Loucy (cell line): ENCODE measurements around the gene UTP11.

Experiments used
- H2AFZ ChIP-seq: fragments of 200-600 bp; sonication (generic); 2 replicates; pipeline ENCODE4 v1.6.0; 2016; ENCODE audit warnings: antibody characterized with exemption, mild to moderate bottlenecking, low read length, moderate library complexity
- H3F3A ChIP-seq: fragments of 200-600 bp; 2 replicates; pipeline ENCODE4 v1.6.0; 2016; ENCODE audit warnings: antibody characterized with exemption, low read depth, mild to moderate bottlenecking
- H3K27me3 ChIP-seq: fragments of 200-600 bp; sonication (generic); 2 replicates; pipeline ENCODE4 v1.6.1; 2014; ENCODE audit warnings: low read length, mild to moderate bottlenecking; ENCODE audit not compliant: insufficient read depth, poor library complexity, severe bottlenecking
- H3K36me3 ChIP-seq: fragments of 200-600 bp; sonication (generic); 2 replicates; pipeline ENCODE4 v1.6.1; 2016; ENCODE audit warnings: low read length; ENCODE audit not compliant: insufficient read depth
- H3K4me1 ChIP-seq: fragments of 200-600 bp; sonication (generic); 2 replicates; pipeline ENCODE4 v1.5.1; 2014; ENCODE audit warnings: low read length, mild to moderate bottlenecking; ENCODE audit not compliant: insufficient read depth, poor library complexity, severe bottlenecking
- H3K4me2 ChIP-seq: fragments of 200-600 bp; sonication (generic); 2 replicates; pipeline ENCODE4 v1.6.0; 2014; ENCODE audit warnings: antibody characterized with exemption, low read length, low read depth, mild to moderate bottlenecking; ENCODE audit not compliant: poor library complexity, severe bottlenecking
- H3K4me3 ChIP-seq: fragments of 200-600 bp; sonication (generic); 2 replicates; pipeline ENCODE4 v1.5.1; 2014; ENCODE audit warnings: low read length, mild to moderate bottlenecking, mixed read lengths; ENCODE audit not compliant: poor library complexity, severe bottlenecking
- H3K79me2 ChIP-seq: fragments of 200-600 bp; sonication (generic); 2 replicates; pipeline ENCODE4 v1.6.1; 2014; ENCODE audit warnings: low read length; ENCODE audit not compliant: insufficient read depth
- H3K9ac ChIP-seq: fragments of 200-600 bp; sonication (generic); 2 replicates; pipeline ENCODE4 v1.6.0; 2014; ENCODE audit warnings: mild to moderate bottlenecking, low read depth, low read length, moderate library complexity; ENCODE audit not compliant: poor library complexity, severe bottlenecking
- H3K9me2 ChIP-seq: fragments of 200-600 bp; sonication (generic); replicated peaks from 2 replicates; pipeline ENCODE4 v1.6.1; 2016; ENCODE audit warnings: low read depth, low read length, mixed read lengths
- H3K9me3 ChIP-seq: fragments of 200-600 bp; sonication (generic); 2 replicates; pipeline ENCODE4 v1.6.1; 2014; ENCODE audit warnings: mild to moderate bottlenecking, antibody characterized with exemption, low read length, low read depth; ENCODE audit not compliant: insufficient read depth
- H4K20me1 ChIP-seq: fragments of 200-600 bp; sonication (generic); 2 replicates; pipeline ENCODE4 v1.6.0; 2014; ENCODE audit warnings: antibody characterized with exemption, low read length, mild to moderate bottlenecking; ENCODE audit not compliant: insufficient read depth, poor library complexity, severe bottlenecking
- CTCF ChIP-seq: fragments of 200-600 bp; sonication (generic); conservative IDR thresholded peaks from 2 replicates; pipeline ENCODE4 v1.5.1; 2014; ENCODE audit warnings: mild to moderate bottlenecking, antibody characterized with exemption, low read length
- EZH2phosphoT487 ChIP-seq: fragments of 200-600 bp; IDR thresholded peaks from 2 replicates; pipeline ENCODE4 v1.6.1; 2018; ENCODE audit warnings: antibody characterized with exemption, mild to moderate bottlenecking, moderate library complexity, borderline replicate concordance

Gene UTP11

GRCh38 chr1:38009088-38009840 is 3.3 kb upstream of the UTP11 start:
- Histone ChIP-seq H3K4me3 (no peak overlapping the region), H3K79me2 (peaks cover 23% of the 10 kb centered on the region), H3K9me2 (no peaks in the 10 kb centered on the region), H2AFZ (peak overlapping the region; percentile 3; the same call in 1 of the 2 replicates), H3K9ac (peak overlapping the region; percentile 72), H3F3A (no peaks in the 10 kb centered on the region), H3K4me1 (peaks cover 34% of the 10 kb centered on the region), H4K20me1 (peaks cover 7% of the 10 kb centered on the region), H3K27me3 (no peaks in the 10 kb centered on the region), H3K36me3 (no peaks in the 10 kb centered on the region), H3K4me2 (peak overlapping the region; percentile 56), H3K9me3 (no peaks in the 10 kb centered on the region)
- TF ChIP-seq EZH2phosphoT487 (no peak), CTCF (0 out of 2 replicates have a peak, but pooled peaks have one; percentile 21)

- H3K4me1 ChIP-seq: peaks cover 36% of the 10 kb centered on the region
Measured at GRCh38 chr1:38009841-38010180, 2.7 kb upstream of the UTP11 start.

GRCh38 chr1:38013227-38013622 is 691 bp downstream of the UTP11 start:
- H3K9me2 ChIP-seq: no peaks in the 10 kb centered on the region
- H3K27me3 ChIP-seq: no peaks in the 10 kb centered on the region
- H3K9me3 ChIP-seq: no peaks in the 10 kb centered on the region
- peaks cover 22% of the 10 kb centered on the region for H4K20me1 ChIP-seq
- TF ChIP-seq EZH2phosphoT487: no peak
- no peak for TF ChIP-seq CTCF
- H3K4me3 ChIP-seq: peak overlapping the region; percentile 90
- peak overlapping the region; percentile 72; the same call in 1 of the 2 replicates for H2AFZ ChIP-seq
- H3K4me2 ChIP-seq: peak overlapping the region; percentile 92
- H3F3A ChIP-seq: no peaks in the 10 kb centered on the region
- peaks cover 20% of the 10 kb centered on the region for H3K36me3 ChIP-seq
- peaks cover 47% of the 10 kb centered on the region for H3K4me1 ChIP-seq
- H3K9ac ChIP-seq: peak overlapping the region; percentile 88
- H3K79me2 ChIP-seq: peaks cover 56% of the 10 kb centered on the region

More at GRCh38 chr1:38009841-38010180, 2.7 kb upstream of the UTP11 start:
- H3K9me3 ChIP-seq: no peaks in the 10 kb centered on the region
- no peaks in the 10 kb centered on the region for H3F3A ChIP-seq
- H3K9me2 ChIP-seq: no peaks in the 10 kb centered on the region
- no peak overlapping the region for H2AFZ ChIP-seq
- H3K36me3 ChIP-seq: no peaks in the 10 kb centered on the region
- peaks cover 23% of the 10 kb centered on the region for H3K79me2 ChIP-seq
- H4K20me1 ChIP-seq: peaks cover 7% of the 10 kb centered on the region
- no peaks in the 10 kb centered on the region for H3K27me3 ChIP-seq
- H3K9ac ChIP-seq: peak overlapping the region; percentile 72
- no peak overlapping the region for H3K4me3 ChIP-seq
- peak overlapping the region; percentile 56 for H3K4me2 ChIP-seq
- no peak for TF ChIP-seq CTCF
- no peak for TF ChIP-seq EZH2phosphoT487
